HepG2 (cell line): Measurements from ENCODE around the gene ORC1. TPM values are rescaled to one million over a fixed set of nuclear protein-coding genes. Genes with fewer than 3 reads are reported as not detected.

Experiments used
- FOSL1 ChIP-seq: sonication (generic); formaldehyde crosslinking; IDR thresholded peaks from 2 replicates; pipeline ENCODE4 v1.9.0; 2021; ENCODE audit warnings: missing genetic modification reagents, borderline replicate concordance
- FOXA1 ChIP-seq, 2 experiments: fragments of 450-650 bp in 1 of 2; sonication (generic) in 1 of 2; formaldehyde crosslinking in 1 of 2; IDR thresholded peaks; 2 replicates each; pipeline versions ENCODE4 v1.4.0 to v1.6.1; 2016 to 2020; ENCODE audit warnings: missing genetic modification reagents in 1 of 2
- GATAD2A ChIP-seq: IDR thresholded peaks from 2 replicates; pipeline ENCODE4 v1.6.1; 2016
- HMGXB3 ChIP-seq: sonication (generic); formaldehyde crosslinking; IDR thresholded peaks from 2 replicates; pipeline ENCODE4 v1.4.0; 2020; ENCODE audit warnings: missing genetic modification reagents, borderline replicate concordance
- KDM2A ChIP-seq: sonication (generic); formaldehyde crosslinking; IDR thresholded peaks from 2 replicates; pipeline ENCODE4 v1.4.0; 2020; ENCODE audit warnings: low read depth, missing genetic modification reagents, borderline replicate concordance
- KMT2A ChIP-seq: sonication (generic); formaldehyde crosslinking; IDR thresholded peaks from 2 replicates; pipeline ENCODE4 v1.4.0; 2020; ENCODE audit warnings: missing genetic modification reagents
- NRL ChIP-seq: sonication (generic); formaldehyde crosslinking; IDR thresholded peaks from 2 replicates; pipeline ENCODE4 v1.5.0; 2020; ENCODE audit warnings: missing genetic modification reagents, mild to moderate bottlenecking, moderate library complexity, borderline replicate concordance
- PHF5A ChIP-seq: IDR thresholded peaks from one replicate; pipeline ENCODE4 v1.6.1; 2018; ENCODE audit warnings: low read depth, missing genetic modification reagents; ENCODE audit not compliant: unreplicated experiment
- SMC3 ChIP-seq: IDR thresholded peaks from 2 replicates; pipeline ENCODE4 v1.6.1; 2011; ENCODE audit warnings: low read length, improper control_type of control experiment
- TCF12 ChIP-seq, 2 experiments: fragments of 450-650 bp in 1 of 2; sonication (generic) in 1 of 2; formaldehyde crosslinking in 1 of 2; IDR thresholded peaks; 2 replicates each; pipeline versions ENCODE4 v1.6.1 to v1.8.0; 2017 to 2022; ENCODE audit warnings: antibody characterized with exemption in 1 of 2, mild to moderate bottlenecking in 1 of 2, missing genetic modification reagents in 1 of 2, moderate library complexity in 1 of 2
- ZBTB14 ChIP-seq: sonication (generic); formaldehyde crosslinking; IDR thresholded peaks from 2 replicates; pipeline ENCODE4 v1.4.0; 2020; ENCODE audit warnings: missing genetic modification reagents
- ZBTB20 ChIP-seq: sonication (generic); formaldehyde crosslinking; IDR thresholded peaks from 2 replicates; pipeline ENCODE4 v1.8.1; 2023; ENCODE audit warnings: missing genetic modification reagents, low read depth, mild to moderate bottlenecking, borderline replicate concordance
- ZFY ChIP-seq: sonication (generic); formaldehyde crosslinking; IDR thresholded peaks from 2 replicates; pipeline ENCODE4 v1.4.0; 2020; ENCODE audit warnings: missing genetic modification reagents
- ZNF276 ChIP-seq: sonication (generic); formaldehyde crosslinking; IDR thresholded peaks from 2 replicates; pipeline ENCODE4 v1.4.0; 2020; ENCODE audit warnings: mild to moderate bottlenecking, low read depth, missing genetic modification reagents
- ZNF660 ChIP-seq: sonication (generic); formaldehyde crosslinking; IDR thresholded peaks from 2 replicates; pipeline ENCODE4 v1.5.1; 2020; ENCODE audit warnings: mild to moderate bottlenecking, low read depth, missing genetic modification reagents, borderline replicate concordance
- ZNF782 ChIP-seq: sonication (generic); formaldehyde crosslinking; IDR thresholded peaks from 2 replicates; pipeline ENCODE4 v1.4.0; 2020; ENCODE audit warnings: missing genetic modification reagents, mild to moderate bottlenecking, borderline replicate concordance
- ZNF784 ChIP-seq: sonication (generic); formaldehyde crosslinking; IDR thresholded peaks from 2 replicates; pipeline ENCODE4 v1.5.1; 2020; ENCODE audit warnings: missing genetic modification reagents, mild to moderate bottlenecking, borderline replicate concordance
- polyA plus RNA-seq, 8 experiments: library from polyadenylated mRNA; depleted of rRNA in 3 of 8; stranded (reverse) in 7 of 8; unstranded in 1 of 8; fragments of >200 nt; fragmentation: Illumina TruSeq in 4 of 8; extraction: Trizol in 4 of 8; gene quantifications; 2 replicates each; pipeline versions ENCODE4 v1.2.1 to v1.2.3, GENCODE V29; 2011 to 2016; ENCODE audit warnings: low read depth in 4 of 8, missing spikeins in 1 of 8, mixed read lengths in 1 of 8; ENCODE audit not compliant: insufficient read depth in 1 of 8
- total RNA-seq, 5 experiments: library from RNA; depleted of rRNA; stranded (reverse); fragments of >200 nt; fragmentation: Illumina TruSeq; extraction: Trizol; gene quantifications; 2 replicates each; pipeline ENCODE4 v1.2.3, GENCODE V29; 2016; ENCODE audit warnings: low read depth in 1 of 5

ORC1 gene
- total and polyA plus RNA-seq, 2 of the 13 experiments (the other 11 are each of a cell fraction or from before 2014, with no cell fraction given) = 7.0 to 23.5 TPM

GRCh38 chr1:52404116-52404974, at the start of gene ORC1, which contains the start of gene PRPF38A (continued):
- TF ChIP-seq FOXA1 (IDR thresholded peaks at IDR 0.05) (no peak), FOXA1 (CRISPR knock-in tag; IDR thresholded peaks at IDR 0.05) (no peak; the same call in 1 of the 2 replicates), FOSL1 (CRISPR knock-in tag) (no peak), ZNF782 (CRISPR knock-in tag) (no peak; the same call in 1 of the 2 replicates), HMGXB3 (CRISPR knock-in tag) (peak; percentile 53; the same call in 1 of the 2 replicates), SMC3 (peak; percentile 10; the same call in 1 of the 2 replicates), ZBTB14 (no peak), ZNF660 (CRISPR knock-in tag) (no peak), ZNF784 (CRISPR knock-in tag) (peak; percentile 51; the same call in 1 of the 2 replicates), TCF12 (IDR thresholded peaks at IDR 0.05) (no peak), TCF12 (CRISPR knock-in tag; IDR thresholded peaks at IDR 0.05) (no peak), GATAD2A (peak; percentile 58; the same call in 1 of the 2 replicates), ZNF276 (CRISPR knock-in tag) (no peak; the same call in 1 of the 2 replicates), PHF5A (no peak), ZFY (CRISPR knock-in tag) (peak; percentile 39), KMT2A (CRISPR knock-in tag) (peak; percentile 92), ZBTB20 (CRISPR knock-in tag) (peak; percentile 46; the same call in 1 of the 2 replicates), NRL (CRISPR knock-in tag) (peak; percentile 44; the same call in 1 of the 2 replicates), KDM2A (peak; percentile 93)
